GM19099 (cell line): ENCODE measurements around the gene TSHZ2.

ENCODE experiments used
- POLR2A ChIP-seq: IDR thresholded peaks from 3 replicates; pipeline ENCODE4 v1.6.1; 2011; ENCODE audit warnings: low read depth; ENCODE audit not compliant: insufficient read length; ENCODE audit errors: extremely low read depth

Gene TSHZ2

GRCh38 chr20:53270792-53271375 is 298.7 kb downstream of the TSHZ2 start:
- TF ChIP-seq POLR2A: no peak

GRCh38 chr20:53274365-53274764 is 302.2 kb downstream of the TSHZ2 start:
- no peak for TF ChIP-seq POLR2A

GRCh38 chr20:53274807-53275206 is 302.6 kb downstream of the TSHZ2 start:
- TF ChIP-seq POLR2A: no peak

- no peak for TF ChIP-seq POLR2A
Measured at GRCh38 chr20:53276143-53276542, 304.0 kb downstream of the TSHZ2 start.

- TF ChIP-seq POLR2A: no peak
Measured at GRCh38 chr20:53278555-53278954, 306.4 kb downstream of the TSHZ2 start.

- no peak for TF ChIP-seq POLR2A
Measured at GRCh38 chr20:53279735-53280134, 307.6 kb downstream of the TSHZ2 start.

- no peak for TF ChIP-seq POLR2A
Measured at GRCh38 chr20:53281557-53282117, 309.5 kb downstream of the TSHZ2 start.

GRCh38 chr20:53282217-53282955 is 310.2 kb downstream of the TSHZ2 start:
- TF ChIP-seq POLR2A: no peak

DNA sequence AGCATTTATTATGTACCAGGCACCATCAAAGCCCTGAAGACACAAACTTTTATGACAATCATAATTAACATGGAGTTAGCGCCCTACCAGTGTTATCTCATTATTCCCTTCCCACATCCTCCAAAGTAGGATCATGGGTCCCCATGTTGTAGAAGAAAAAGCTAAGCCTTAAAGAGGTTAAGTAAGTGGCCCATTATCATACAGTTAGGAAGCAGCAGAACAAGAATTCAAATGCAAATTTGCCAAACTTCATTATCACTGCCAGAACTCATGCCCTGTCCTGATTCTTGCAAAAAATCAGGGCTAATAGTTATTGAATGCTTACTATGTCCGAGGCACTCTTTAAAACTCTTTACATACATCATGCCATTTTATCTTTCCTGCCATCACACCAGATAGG is 310.9 kb downstream of the TSHZ2 start:
- TF ChIP-seq POLR2A: no peak

DNA sequence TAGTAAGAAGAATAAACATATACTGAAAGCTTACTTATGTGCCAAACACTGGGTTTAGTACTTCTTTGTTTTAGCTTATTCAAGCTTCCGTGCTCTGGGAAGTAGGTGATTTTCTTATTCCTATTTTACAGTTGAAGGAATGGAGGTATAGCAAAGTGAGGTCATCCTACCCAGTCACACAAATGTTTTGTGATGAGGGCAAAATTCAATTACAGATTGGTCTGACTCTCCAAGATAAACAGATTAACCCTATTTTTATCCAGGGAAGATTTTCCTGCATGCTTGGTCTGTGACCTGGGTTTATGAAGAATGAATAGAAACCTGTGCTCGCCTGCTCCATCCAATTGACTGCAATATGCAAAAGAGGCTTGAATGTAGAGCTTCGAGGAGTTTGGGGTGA is 311.4 kb downstream of the TSHZ2 start:
- no peak for TF ChIP-seq POLR2A

DNA sequence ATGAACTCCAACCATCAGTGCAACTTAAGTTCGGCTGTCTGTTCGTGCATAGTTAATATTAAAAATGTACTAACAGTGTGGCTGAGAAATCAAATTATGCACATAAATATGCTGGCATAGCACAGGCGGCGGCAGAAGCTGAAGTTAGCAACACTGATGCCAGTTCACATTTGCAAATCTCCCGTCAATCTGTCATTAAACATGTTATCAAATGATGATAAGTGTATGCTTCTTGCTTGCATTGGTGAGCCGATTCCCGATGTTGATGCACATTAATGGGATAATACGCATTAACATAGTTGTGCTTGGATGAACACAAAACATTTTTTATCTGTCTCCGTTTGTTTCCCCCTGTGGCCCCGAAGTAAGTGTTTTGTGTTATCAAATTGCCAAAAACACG is 312.1 kb downstream of the TSHZ2 start:
- no peak for TF ChIP-seq POLR2A

GRCh38 chr20:53284696-53285095 is 312.5 kb downstream of the TSHZ2 start:
- TF ChIP-seq POLR2A: no peak

- no peak for TF ChIP-seq POLR2A
Measured at GRCh38 chr20:53287357-53288042, 315.3 kb downstream of the TSHZ2 start.

DNA sequence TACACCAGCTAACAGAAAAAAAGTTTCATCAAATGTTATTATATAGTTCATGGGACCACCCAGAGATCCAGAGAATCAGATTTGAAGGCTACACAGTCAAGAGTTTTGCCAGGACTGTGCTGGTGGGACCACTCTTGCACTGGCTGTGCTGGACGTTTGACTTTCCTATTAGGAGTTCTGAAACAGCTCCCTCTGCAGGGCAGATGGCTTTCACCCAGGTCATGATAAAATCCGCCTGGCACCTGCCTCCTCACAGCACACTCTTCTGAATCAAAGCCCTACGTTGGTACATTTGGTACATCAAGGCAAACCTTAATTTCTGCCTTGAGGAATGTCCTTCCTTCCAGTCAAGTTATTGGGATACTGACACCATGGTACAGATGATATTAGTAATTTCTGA is 319.4 kb downstream of the TSHZ2 start:
- TF ChIP-seq POLR2A: no peak

GRCh38 chr20:53292347-53292746 is 320.2 kb downstream of the TSHZ2 start:
- no peak for TF ChIP-seq POLR2A

GRCh38 chr20:53294804-53295203 is 322.6 kb downstream of the TSHZ2 start:
- TF ChIP-seq POLR2A: no peak
